ENCODE results near the gene MAP3K4.

The MAP3K4 gene

GRCh38 chr6:160995271-160995670 lies 3.7 kb downstream of the MAP3K4 start:
- TF ChIP-seq ESRRG (CRISPR knock-in tag; IDR thresholded peaks at IDR 0.05) (no peak), RARB (CRISPR knock-in tag; IDR thresholded peaks at IDR 0.05) (no peak), CSDC2 (CRISPR knock-in tag; IDR thresholded peaks at IDR 0.05) (no peak), ZNF70 (CRISPR knock-in tag; IDR thresholded peaks at IDR 0.05) (no peak), BACH2 (CRISPR knock-in tag; IDR thresholded peaks at IDR 0.05; ENCODE audit: borderline replicate concordance) (no peak), ZNF8 (CRISPR knock-in tag; IDR thresholded peaks at IDR 0.05) (no peak), CREB5 (CRISPR knock-in tag; IDR thresholded peaks at IDR 0.05; ENCODE audit: low read depth) (no peak), ZNF565 (CRISPR knock-in tag; conservative IDR thresholded peaks at IDR 0.05; ENCODE audit: low read depth) (no peak), SNAI2 (CRISPR knock-in tag; IDR thresholded peaks at IDR 0.05) (no peak), ISL1 (CRISPR knock-in tag; IDR thresholded peaks at IDR 0.05) (no peak), ZC3H10 (CRISPR knock-in tag; IDR thresholded peaks at IDR 0.05) (no peak), ZFP3 (CRISPR knock-in tag; IDR thresholded peaks at IDR 0.05) (no peak), ZFP30 (CRISPR knock-in tag; IDR thresholded peaks at IDR 0.05) (no peak), TSHZ2 (CRISPR knock-in tag; IDR thresholded peaks at IDR 0.05) (no peak), PPARA (CRISPR knock-in tag; IDR thresholded peaks at IDR 0.05; ENCODE audit: borderline replicate concordance) (no peak), TCF4 (CRISPR knock-in tag; IDR thresholded peaks at IDR 0.05; ENCODE audit: borderline replicate concordance) (no peak), GLIS3 (CRISPR knock-in tag; IDR thresholded peaks at IDR 0.05) (no peak), ARNTL (CRISPR knock-in tag; IDR thresholded peaks at IDR 0.05; ENCODE audit: borderline replicate concordance, low read depth) (no peak), CSRNP3 (CRISPR knock-in tag; IDR thresholded peaks at IDR 0.05) (no peak)
- ATAC-seq = no peak

- TF ChIP-seq TSHZ2 (CRISPR knock-in tag; IDR thresholded peaks at IDR 0.05) (no peak), ZNF565 (CRISPR knock-in tag; conservative IDR thresholded peaks at IDR 0.05; ENCODE audit: low read depth) (no peak), TOX (CRISPR knock-in tag; IDR thresholded peaks at IDR 0.05; ENCODE audit: borderline replicate concordance) (no peak), ZNF8 (CRISPR knock-in tag; IDR thresholded peaks at IDR 0.05) (no peak), PPARA (CRISPR knock-in tag; IDR thresholded peaks at IDR 0.05; ENCODE audit: borderline replicate concordance) (no peak), ESRRG (CRISPR knock-in tag; IDR thresholded peaks at IDR 0.05) (no peak), CSDC2 (CRISPR knock-in tag; IDR thresholded peaks at IDR 0.05) (no peak), ZFP3 (CRISPR knock-in tag; IDR thresholded peaks at IDR 0.05) (no peak), ZC3H10 (CRISPR knock-in tag; IDR thresholded peaks at IDR 0.05) (no peak), PATZ1 (CRISPR knock-in tag; IDR thresholded peaks at IDR 0.05; ENCODE audit: borderline replicate concordance) (no peak), CREB5 (CRISPR knock-in tag; IDR thresholded peaks at IDR 0.05; ENCODE audit: low read depth) (no peak), ZFP30 (CRISPR knock-in tag; IDR thresholded peaks at IDR 0.05) (no peak), CSRNP3 (CRISPR knock-in tag; IDR thresholded peaks at IDR 0.05) (no peak), RARB (CRISPR knock-in tag; IDR thresholded peaks at IDR 0.05) (no peak), ISL1 (CRISPR knock-in tag; IDR thresholded peaks at IDR 0.05) (no peak), ZNF70 (CRISPR knock-in tag; IDR thresholded peaks at IDR 0.05) (no peak), TCF4 (CRISPR knock-in tag; IDR thresholded peaks at IDR 0.05; ENCODE audit: borderline replicate concordance) (no peak), SNAI2 (CRISPR knock-in tag; IDR thresholded peaks at IDR 0.05) (no peak)
- ATAC-seq = no peak
Measured at GRCh38 chr6:160996131-160996601, 4.6 kb downstream of the MAP3K4 start.
